Tibial artery (tissue), 4 donors: ENCODE results near the gene KRT84.

Experiments
- DNase-seq, 2 donors: peaks; one replicate each; pipeline ENCODE4 v3.0.0-alpha.2; 2019
- H3K27ac ChIP-seq, 2 donors: fragments of 200-600 bp; sonication (generic) in 1 of 2; 1 replicate in 1 of 2; 2 replicates in 1 of 2; pipeline ENCODE4 v1.5.1; 2018 to 2019; ENCODE audit warnings: mild to moderate bottlenecking in 1 of 2
- H3K27me3 ChIP-seq, 2 donors: fragments of 200-600 bp; sonication (generic) in 1 of 2; one replicate each; pipeline versions ENCODE4 v1.5.1 to v1.6.0; 2016 to 2019
- H3K36me3 ChIP-seq, 3 donors: fragments of 200-600 bp; sonication (generic) in 2 of 3; one replicate each; pipeline ENCODE4 v1.5.1; 2016 to 2019; ENCODE audit warnings: mild to moderate bottlenecking in 2 of 3
- H3K4me1 ChIP-seq, 4 donors: fragments of 200-600 bp; sonication (generic) in 2 of 4; 1 replicate in 3 of 4; 2 replicates in 1 of 4; pipeline ENCODE4 v1.5.1; 2016 to 2019
- H3K4me3 ChIP-seq, 2 donors: fragments of 200-600 bp; sonication (generic) in 1 of 2; 1 replicate in 1 of 2; 2 replicates in 1 of 2; pipeline ENCODE4 v1.5.1; 2018 to 2019; ENCODE audit warnings: mild to moderate bottlenecking in 2 of 2
- H3K9me3 ChIP-seq, 3 donors: fragments of 200-600 bp; sonication (generic) in 1 of 3; one replicate each; pipeline ENCODE4 v1.5.1; 2016 to 2019
- CTCF ChIP-seq, 2 experiments: fragments of 200-600 bp in 1 of 2; fragments of 450-650 bp in 1 of 2; IDR thresholded peaks; one replicate each; pipeline ENCODE4 v1.5.1; 2017 to 2019; ENCODE audit warnings: antibody characterized with exemption in 2 of 2, mild to moderate bottlenecking in 1 of 2, moderate library complexity in 1 of 2
- intact Hi-C: fragments of 100-400 bp; cut with DNase I; formaldehyde crosslinking; loops from one replicate; pipeline ENCODE4 v1.15.0; 2023; ENCODE audit warnings: low total_unique reads

Gene KRT84

GRCh38 chr12:52385226-52385702 lies at the start of gene KRT84:
Gene KRT84 (minus strand): TSS chr12:52385652. CDS start chr12:52385585, 67 bp downstream.
- Histone ChIP-seq H3K9me3 (no peaks in the 10 kb centered on the region), H3K36me3 (no peaks in the 10 kb centered on the region), H3K4me1 (no peaks in the 10 kb centered on the region), H3K27ac (no peak within 1 kb of the TSS), H3K27me3 (peaks cover 0 to 22% of the 10 kb centered on the region in 2 donors), H3K4me3 (no peak within 1 kb of the TSS)
- no peak for TF ChIP-seq CTCF (IDR thresholded peaks at IDR 0.05)
- intact Hi-C loops: loop anchor here (10.0 kb wide), 1 partner anchor 200 kb away; no protein-coding TSS in a partner anchor
- no peak for DNase-seq

- no peak for TF ChIP-seq CTCF (IDR thresholded peaks at IDR 0.05)
- no peaks in the 10 kb centered on the region for H3K4me1 ChIP-seq
- no peak for DNase-seq
- intact Hi-C loops: no loop called here
- H3K9me3 ChIP-seq: no peaks in the 10 kb centered on the region
- no peak overlapping the region for H3K4me3 ChIP-seq
- H3K36me3 ChIP-seq: no peaks in the 10 kb centered on the region
- no peak overlapping the region for H3K27ac ChIP-seq
- peaks cover 0 to 47% of the 10 kb centered on the region in 2 donors for H3K27me3 ChIP-seq
Measured at GRCh38 chr12:52434760-52435530, 49.5 kb upstream of the KRT84 start.

GRCh38 chr12:52434081-52434733 lies 48.8 kb upstream of the KRT84 start, which contains the start of gene KRT75:
Gene KRT75 (minus strand): TSS chr12:52434371. CDS start chr12:52434304, 67 bp downstream.
- Histone ChIP-seq H3K27ac (no peak within 1 kb of the TSS), H3K4me1 (no peaks in the 10 kb centered on the region), H3K9me3 (no peaks in the 10 kb centered on the region), H3K27me3 (peaks cover 0 to 39% of the 10 kb centered on the region in 2 donors), H3K4me3 (no peak within 1 kb of the TSS), H3K36me3 (no peaks in the 10 kb centered on the region)
- intact Hi-C loops: no loop called here
- no peak for TF ChIP-seq CTCF (IDR thresholded peaks at IDR 0.05)
- no peak for DNase-seq

- DNase-seq: no peak
- H3K4me1 ChIP-seq: no peaks in the 10 kb centered on the region
- intact Hi-C loops: no loop called here
- peaks cover 0 to 35% of the 10 kb centered on the region in 2 donors for H3K27me3 ChIP-seq
- H3K36me3 ChIP-seq: no peaks in the 10 kb centered on the region
- no peak overlapping the region for H3K27ac ChIP-seq
- H3K4me3 ChIP-seq: no peak overlapping the region
- no peaks in the 10 kb centered on the region for H3K9me3 ChIP-seq
- TF ChIP-seq CTCF (IDR thresholded peaks at IDR 0.05): no peak
Measured at GRCh38 chr12:52433501-52434080, 48.1 kb upstream of the KRT84 start.

GRCh38 chr12:52432559-52433207 lies 47.2 kb upstream of the KRT84 start:
- no peak for DNase-seq
- Histone ChIP-seq H3K27me3 (peaks cover 0 to 28% of the 10 kb centered on the region in 2 donors), H3K4me1 (no peaks in the 10 kb centered on the region), H3K27ac (no peak overlapping the region), H3K36me3 (no peaks in the 10 kb centered on the region), H3K9me3 (no peaks in the 10 kb centered on the region), H3K4me3 (no peak overlapping the region)
- intact Hi-C loops: no loop called here
- TF ChIP-seq CTCF (IDR thresholded peaks at IDR 0.05): no peak
